Breast epithelium (tissue), 4 donors: ENCODE measurements around the gene ACIN1. TPM values are rescaled to one million over a fixed set of nuclear protein-coding genes. Genes with fewer than 3 reads are reported as not detected.

Experiments used
- DNase-seq, 2 donors: peaks; one replicate each; pipeline ENCODE4 v3.0.0-alpha.2; 2019; ENCODE audit warnings: low spot score in 2 of 2
- H3K27ac ChIP-seq, 2 donors: fragments of 200-600 bp; sonication (generic) in 1 of 2; one replicate each; pipeline ENCODE4 v1.5.1; 2016 to 2019; ENCODE audit warnings: mild to moderate bottlenecking in 1 of 2
- H3K27me3 ChIP-seq, 2 donors: fragments of 200-600 bp; sonication (generic) in 1 of 2; one replicate each; pipeline versions ENCODE4 v1.5.1 to v1.6.0; 2017 to 2019; ENCODE audit warnings: control low read depth in 1 of 2, mild to moderate bottlenecking in 1 of 2
- H3K36me3 ChIP-seq: fragments of 200-600 bp; one replicate; pipeline ENCODE4 v1.5.1; 2019
- H3K4me1 ChIP-seq, 2 donors: fragments of 200-600 bp; sonication (generic); one replicate each; pipeline ENCODE4 v1.5.1; 2016 to 2019; ENCODE audit warnings: control low read depth in 1 of 2
- H3K4me3 ChIP-seq, 3 donors: fragments of 200-600 bp; sonication (generic); 1 replicate in 2 of 3; 2 replicates in 1 of 3; pipeline ENCODE4 v1.5.1; 2016 to 2019; ENCODE audit warnings: mild to moderate bottlenecking in 3 of 3, moderate library complexity in 2 of 3
- H3K9me3 ChIP-seq, 2 donors: fragments of 200-600 bp; sonication (generic) in 1 of 2; one replicate each; pipeline ENCODE4 v1.5.1; 2016 to 2019; ENCODE audit warnings: control low read depth in 1 of 2
- POLR2A ChIP-seq: fragments of 450-650 bp; IDR thresholded peaks from one replicate; pipeline ENCODE4 v1.6.1; 2016; ENCODE audit warnings: antibody characterized with exemption, mild to moderate bottlenecking, moderate library complexity
- POLR2AphosphoS5 ChIP-seq, 3 donors: sonication (generic); formaldehyde crosslinking; IDR thresholded peaks; one replicate each; pipeline ENCODE4 v1.6.1; 2017; ENCODE audit warnings: antibody characterized with exemption in 3 of 3
- intact Hi-C: fragments of 100-400 bp; cut with DNase I; formaldehyde crosslinking; loops from one replicate; pipeline ENCODE4 v1.15.1; 2023; ENCODE audit warnings: low total_unique reads
- total RNA-seq, 3 donors: library from RNA; depleted of rRNA; stranded (reverse); fragments of >200 nt; gene quantifications; one replicate each; pipeline ENCODE4 v1.1.0, GENCODE V29; 2016
- TF ChIP-seq, protein P1 (sequence below), 3 donors: fragments of 450-650 bp; IDR thresholded peaks; one replicate each; pipeline ENCODE4 v1.5.1; 2016 to 2017; ENCODE audit warnings: antibody characterized with exemption in 3 of 3, mild to moderate bottlenecking in 3 of 3, moderate library complexity in 3 of 3

The ACIN1 gene
- total RNA-seq, 3 donors from 2014 or later = 106 to 151 (median 145) TPM

- Histone ChIP-seq H3K4me3 (no peak overlapping the region), H3K27me3 (no peaks in the 10 kb centered on the region), H3K27ac (peak overlapping the region in 1 of 2 donors; percentile 54), H3K9me3 (no peaks in the 10 kb centered on the region), H3K4me1 (peaks cover 7 to 13% of the 10 kb centered on the region in 2 donors), H3K36me3 (no peaks in the 10 kb centered on the region)
- no peak for DNase-seq
- TF ChIP-seq POLR2A = no peak
- TF ChIP-seq, protein P1, sequence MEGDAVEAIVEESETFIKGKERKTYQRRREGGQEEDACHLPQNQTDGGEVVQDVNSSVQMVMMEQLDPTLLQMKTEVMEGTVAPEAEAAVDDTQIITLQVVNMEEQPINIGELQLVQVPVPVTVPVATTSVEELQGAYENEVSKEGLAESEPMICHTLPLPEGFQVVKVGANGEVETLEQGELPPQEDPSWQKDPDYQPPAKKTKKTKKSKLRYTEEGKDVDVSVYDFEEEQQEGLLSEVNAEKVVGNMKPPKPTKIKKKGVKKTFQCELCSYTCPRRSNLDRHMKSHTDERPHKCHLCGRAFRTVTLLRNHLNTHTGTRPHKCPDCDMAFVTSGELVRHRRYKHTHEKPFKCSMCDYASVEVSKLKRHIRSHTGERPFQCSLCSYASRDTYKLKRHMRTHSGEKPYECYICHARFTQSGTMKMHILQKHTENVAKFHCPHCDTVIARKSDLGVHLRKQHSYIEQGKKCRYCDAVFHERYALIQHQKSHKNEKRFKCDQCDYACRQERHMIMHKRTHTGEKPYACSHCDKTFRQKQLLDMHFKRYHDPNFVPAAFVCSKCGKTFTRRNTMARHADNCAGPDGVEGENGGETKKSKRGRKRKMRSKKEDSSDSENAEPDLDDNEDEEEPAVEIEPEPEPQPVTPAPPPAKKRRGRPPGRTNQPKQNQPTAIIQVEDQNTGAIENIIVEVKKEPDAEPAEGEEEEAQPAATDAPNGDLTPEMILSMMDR (IDR thresholded peaks at IDR 0.05) = no peak
- no peak for TF ChIP-seq POLR2AphosphoS5 (IDR thresholded peaks at IDR 0.05)
- intact Hi-C loops = no loop called here
These were observed 26.8 kb downstream of the ACIN1 start for GRCh38 chr14:23067847-23068788.

DNA sequence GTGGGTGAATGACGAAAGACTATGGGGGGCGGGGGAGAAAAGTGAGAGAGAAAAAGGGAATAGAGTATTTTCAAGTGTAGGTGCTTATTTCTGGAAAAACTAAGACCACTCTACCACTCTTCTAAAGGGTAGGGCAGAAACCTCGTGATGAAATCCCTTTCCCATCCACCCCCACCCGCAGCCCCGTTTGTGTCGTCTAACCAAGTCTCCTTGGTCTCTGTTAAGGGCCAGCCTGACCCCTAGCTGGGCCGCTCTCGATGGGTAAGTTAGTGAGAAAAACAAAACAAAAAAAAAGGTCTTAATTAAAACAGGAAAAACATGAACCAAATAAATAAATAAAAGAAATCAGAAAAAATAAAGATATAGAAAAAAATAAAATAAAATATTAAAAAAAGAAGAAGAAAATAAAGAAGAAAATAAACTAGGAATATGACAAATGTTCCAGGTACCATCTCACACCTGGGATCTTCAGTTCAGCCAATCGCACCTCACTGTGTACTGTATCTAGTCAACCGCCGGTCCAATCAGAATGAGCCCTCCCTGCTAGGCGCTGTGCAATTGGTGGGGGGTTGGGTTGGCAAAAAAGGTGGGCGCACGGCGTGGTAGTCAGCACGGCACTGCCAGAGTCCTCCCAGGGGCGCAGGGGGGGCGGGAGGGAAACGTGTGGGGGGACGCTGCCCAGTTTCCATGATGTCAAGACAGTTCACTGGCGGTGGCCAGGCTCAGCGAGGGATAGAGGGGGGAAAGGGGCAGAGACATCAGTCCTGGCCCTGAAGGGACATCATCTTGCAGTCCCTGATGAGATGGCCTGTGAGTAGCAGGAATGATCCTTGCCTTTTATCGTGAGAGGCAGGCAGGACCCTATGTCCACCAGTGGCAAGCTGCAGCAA, 27.8 kb downstream of the ACIN1 start:
- Histone ChIP-seq H3K36me3 (no peaks in the 10 kb centered on the region), H3K4me3 (no peak overlapping the region), H3K27ac (no peak overlapping the region), H3K9me3 (no peaks in the 10 kb centered on the region), H3K27me3 (no peaks in the 10 kb centered on the region), H3K4me1 (peaks cover 5 to 8% of the 10 kb centered on the region in 2 donors)
- intact Hi-C loops = no loop called here
- TF ChIP-seq POLR2A (no peak), POLR2AphosphoS5 (IDR thresholded peaks at IDR 0.05) (no peak)
- TF ChIP-seq, protein P1 (IDR thresholded peaks at IDR 0.05) = no peak
- DNase-seq = no peak

GRCh38 chr14:23066368-23066767, 28.6 kb downstream of the ACIN1 start:
- Histone ChIP-seq H3K4me3 (no peak overlapping the region), H3K4me1 (peaks cover 0 to 3% of the 10 kb centered on the region in 2 donors), H3K9me3 (no peaks in the 10 kb centered on the region), H3K27ac (no peak overlapping the region), H3K27me3 (no peaks in the 10 kb centered on the region), H3K36me3 (no peaks in the 10 kb centered on the region)
- intact Hi-C loops = no loop called here
- TF ChIP-seq, protein P1 (IDR thresholded peaks at IDR 0.05) = no peak
- TF ChIP-seq POLR2A = no peak
- TF ChIP-seq POLR2AphosphoS5 (IDR thresholded peaks at IDR 0.05) = no peak
- DNase-seq = no peak

GRCh38 chr14:23063601-23064000, 31.3 kb downstream of the ACIN1 start:
- peaks cover 9% of the 10 kb centered on the region for H3K36me3 ChIP-seq
- H3K27me3 ChIP-seq = no peaks in the 10 kb centered on the region
- no peak for DNase-seq
- no peak overlapping the region for H3K4me3 ChIP-seq
- TF ChIP-seq, protein P1 (IDR thresholded peaks at IDR 0.05) = no peak
- TF ChIP-seq POLR2AphosphoS5 (IDR thresholded peaks at IDR 0.05) = no peak
- TF ChIP-seq POLR2A = no peak
- no peaks in the 10 kb centered on the region for H3K4me1 ChIP-seq
- peak overlapping the region in 1 of 2 donors; percentile 14 for H3K27ac ChIP-seq
- intact Hi-C loops = no loop called here
- H3K9me3 ChIP-seq = no peaks in the 10 kb centered on the region
